H9 (cell line): ENCODE data around the gene BET1L. TPM values are rescaled to one million over a fixed set of nuclear protein-coding genes. Genes with fewer than 3 reads are reported as not detected.

Experiments used
- DNase-seq: peaks from one replicate; pipeline ENCODE4 v3.0.0-alpha.2; 2017
- H2AFZ ChIP-seq: one replicate; pipeline ENCODE4 v1.6.1; 2013; ENCODE audit warnings: mild to moderate bottlenecking, low read length, control low read depth, moderate library complexity
- H2AK5ac ChIP-seq: 2 replicates; pipeline ENCODE4 v1.6.1; 2013; ENCODE audit warnings: low read length, control low read depth, mixed read lengths; ENCODE audit not compliant: insufficient read length
- H2BK120ac ChIP-seq: one replicate; pipeline ENCODE4 v1.6.1; 2013; ENCODE audit warnings: low read depth, mild to moderate bottlenecking, low read length, control low read depth, inconsistent platforms; ENCODE audit not compliant: poor library complexity, severe bottlenecking
- H2BK12ac ChIP-seq: 2 replicates; pipeline ENCODE4 v1.6.1; 2013; ENCODE audit warnings: low read length, control low read depth, mixed read lengths, low read depth; ENCODE audit not compliant: insufficient read length
- H2BK15ac ChIP-seq: 2 replicates; pipeline ENCODE4 v1.6.1; 2013; ENCODE audit warnings: low read depth, low read length, control low read depth
- H2BK20ac ChIP-seq: one replicate; pipeline ENCODE4 v1.6.1; 2013; ENCODE audit warnings: low read depth, mild to moderate bottlenecking, low read length, control low read depth, inconsistent platforms; ENCODE audit not compliant: poor library complexity, severe bottlenecking
- H2BK5ac ChIP-seq: 2 replicates; pipeline ENCODE4 v1.6.1; 2013; ENCODE audit warnings: low read length, control low read depth, mixed read lengths; ENCODE audit not compliant: insufficient read length
- H3K14ac ChIP-seq: 2 replicates; pipeline ENCODE4 v1.6.1; 2013; ENCODE audit warnings: low read length, control low read depth; ENCODE audit not compliant: insufficient read depth
- H3K18ac ChIP-seq: 2 replicates; pipeline ENCODE4 v1.6.1; 2013; ENCODE audit warnings: low read depth, mild to moderate bottlenecking, mixed read lengths, low read length, control low read depth; ENCODE audit not compliant: insufficient read length
- H3K23ac ChIP-seq: 2 replicates; pipeline ENCODE4 v1.6.1; 2013; ENCODE audit warnings: low read length, control low read depth, mixed read lengths, low read depth; ENCODE audit not compliant: insufficient read length
- H3K23me2 ChIP-seq: 2 replicates; pipeline ENCODE4 v1.6.1; 2013; ENCODE audit warnings: low read depth, mild to moderate bottlenecking, mixed read lengths, low read length, control low read depth; ENCODE audit not compliant: insufficient read length, poor library complexity, severe bottlenecking
- H3K27ac ChIP-seq: 2 replicates; pipeline ENCODE4 v1.5.1; 2013; ENCODE audit warnings: low read length, control low read depth, mixed read lengths, low read depth; ENCODE audit not compliant: insufficient read length
- H3K27me3 ChIP-seq: 2 replicates; pipeline ENCODE4 v1.6.1; 2013; ENCODE audit warnings: low read length, control low read depth, inconsistent platforms; ENCODE audit not compliant: insufficient read depth
- H3K4ac ChIP-seq: 2 replicates; pipeline ENCODE4 v1.6.1; 2013; ENCODE audit warnings: low read depth, mild to moderate bottlenecking, control low read depth, inconsistent platforms, low read length, moderate library complexity
- H3K4me1 ChIP-seq: 2 replicates; pipeline ENCODE4 v1.6.1; 2013; ENCODE audit warnings: low read length, control low read depth, inconsistent platforms; ENCODE audit not compliant: insufficient read depth
- H3K4me2 ChIP-seq: 2 replicates; pipeline ENCODE4 v1.6.1; 2013; ENCODE audit warnings: low read length, control low read depth, mixed read lengths; ENCODE audit not compliant: insufficient read length, insufficient read depth
- H3K56ac ChIP-seq: 2 replicates; pipeline ENCODE4 v1.6.1; 2013; ENCODE audit warnings: low read depth, mild to moderate bottlenecking, mixed read lengths, low read length, control low read depth; ENCODE audit not compliant: insufficient read length
- H3K79me1 ChIP-seq: 2 replicates; pipeline ENCODE4 v1.6.1; 2013; ENCODE audit warnings: low read depth, mild to moderate bottlenecking, moderate library complexity, low read length, control low read depth, inconsistent platforms; ENCODE audit not compliant: insufficient read depth, poor library complexity, severe bottlenecking
- H3K79me2 ChIP-seq: 2 replicates; pipeline ENCODE4 v1.6.1; 2013; ENCODE audit warnings: low read length, control low read depth, inconsistent platforms; ENCODE audit not compliant: insufficient read depth
- H3K9ac ChIP-seq: 2 replicates; pipeline ENCODE4 v1.6.1; 2013; ENCODE audit warnings: low read length, control low read depth, mixed read lengths; ENCODE audit not compliant: insufficient read length; ENCODE audit errors: extremely low read depth
- H3K9me3 ChIP-seq: one replicate; pipeline ENCODE4 v1.6.1; 2013; ENCODE audit warnings: low read depth, low read length, inconsistent platforms; ENCODE audit not compliant: control insufficient read depth
- H3T11ph ChIP-seq: one replicate; pipeline ENCODE4 v1.6.1; 2013; ENCODE audit warnings: mild to moderate bottlenecking, low read length, control low read depth, inconsistent platforms
- H4K20me1 ChIP-seq: one replicate; pipeline ENCODE4 v1.6.1; 2013; ENCODE audit not compliant: control insufficient read depth, insufficient read length, insufficient read depth
- H4K5ac ChIP-seq: 2 replicates; pipeline ENCODE4 v1.6.1; 2013; ENCODE audit warnings: low read depth, mild to moderate bottlenecking, mixed read lengths, low read length, control low read depth; ENCODE audit not compliant: insufficient read length
- H4K8ac ChIP-seq: replicated peaks from 2 replicates; pipeline ENCODE4 v1.6.1; 2013; ENCODE audit warnings: low read length, control low read depth, mixed read lengths, low read depth; ENCODE audit not compliant: insufficient read length
- H4K91ac ChIP-seq: 2 replicates; pipeline ENCODE4 v1.6.1; 2013; ENCODE audit warnings: low read depth, mild to moderate bottlenecking, moderate library complexity, mixed read lengths, low read length, control low read depth; ENCODE audit not compliant: insufficient read length
- H3K27ac Mint-ChIP-seq, 3 experiments: 2 replicates in 2 of 3; 3 replicates in 1 of 3; pipeline ENCODE4 v1.8.0; 2020 to 2021; ENCODE audit warnings: mixed read lengths in 3 of 3, mild to moderate bottlenecking in 1 of 3, moderate library complexity in 1 of 3
- H3K27me3 Mint-ChIP-seq: 2 replicates; pipeline ENCODE4 v1.8.0; 2021; ENCODE audit warnings: low read depth, mild to moderate bottlenecking, moderate library complexity, mixed read lengths
- H3K36me3 Mint-ChIP-seq, 3 experiments: 2 replicates in 2 of 3; 3 replicates in 1 of 3; pipeline ENCODE4 v1.8.0; 2020 to 2021; ENCODE audit warnings: low read depth in 3 of 3, mixed read lengths in 3 of 3; ENCODE audit not compliant: insufficient read depth in 1 of 3
- H3K4me1 Mint-ChIP-seq, 2 experiments: 2 replicates each; pipeline ENCODE4 v1.8.0; 2020; ENCODE audit warnings: mixed read lengths in 2 of 2
- H3K4me3 Mint-ChIP-seq, 2 experiments: 2 replicates in 1 of 2; 3 replicates in 1 of 2; pipeline ENCODE4 v1.8.0; 2020 to 2021; ENCODE audit warnings: mild to moderate bottlenecking in 2 of 2, mixed read lengths in 2 of 2, moderate library complexity in 1 of 2
- H3K9me3 Mint-ChIP-seq, 2 experiments: 2 replicates in 1 of 2; 3 replicates in 1 of 2; pipeline ENCODE4 v1.8.0; 2020; ENCODE audit warnings: mild to moderate bottlenecking in 2 of 2, mixed read lengths in 2 of 2, moderate library complexity in 1 of 2
- WGBS: extraction: QIAGEN DNeasy Blood & Tissue Kit; methylation state at CpG from one replicate; pipeline ENCODE4 v1.1.7; 2013; ENCODE audit warnings: missing lambda C conversion rate, low lambda C conversion rate, mixed read lengths; ENCODE audit not compliant: insufficient read length; ENCODE audit errors: extremely low coverage; 5-methylcytosine and 5-hydroxymethylcytosine counted together
- total RNA-seq: library from RNA; stranded (reverse); gene quantifications from 2 replicates; pipeline ENCODE4 v1.2.1, GENCODE V29; 2021
- TF ChIP-seq, protein P1 (sequence below): fragments of 200-600 bp; sonication (generic); conservative IDR thresholded peaks from 3 replicates; pipeline ENCODE4 v1.8.0; 2021; ENCODE audit warnings: antibody characterized with exemption, mild to moderate bottlenecking

BET1L gene
- total RNA-seq, 1 experiment from 2014 or later = 49.4 TPM

DNA sequence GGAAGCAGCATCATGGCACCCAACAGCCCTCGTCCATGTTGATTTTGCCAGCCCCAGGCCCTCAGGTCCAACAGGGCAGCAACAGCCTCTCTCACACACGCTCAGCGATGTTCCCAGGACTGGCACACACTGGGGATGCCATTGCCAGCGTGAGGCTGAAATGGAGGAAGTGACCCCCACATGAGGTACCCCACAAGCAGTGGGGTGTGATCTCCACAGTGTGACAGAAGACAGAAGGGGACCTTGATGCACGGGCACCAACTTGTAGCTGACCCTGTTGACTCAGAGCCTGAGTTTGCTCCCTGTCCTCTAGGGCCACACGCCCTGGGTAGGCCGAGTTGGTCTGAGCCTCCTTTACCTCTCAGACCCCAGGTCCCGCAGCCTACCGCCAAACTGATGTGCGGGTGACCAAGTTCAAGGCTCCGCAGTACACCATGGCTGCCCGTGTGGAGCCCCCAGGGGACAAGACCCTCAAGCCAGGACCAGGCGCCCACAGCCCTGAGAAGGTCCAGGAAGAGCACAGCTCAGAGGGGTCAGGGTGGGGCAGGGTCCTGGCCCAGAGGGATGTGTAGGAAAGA lies 8.1 kb downstream of the BET1L start:
- no peak for DNase-seq
- Mint-ChIP-seq H3K4me1 (no peaks in the 10 kb centered on the region), H3K4me3 (no peak overlapping the region)

More for the DNA sequence above, 8.1 kb downstream of the BET1L start:
- Histone ChIP-seq H2BK20ac (no peak overlapping the region), H2BK12ac (no peak overlapping the region), H3K23ac (no peak overlapping the region), H3K4me1 (no peaks in the 10 kb centered on the region), H3K79me1 (no peaks in the 10 kb centered on the region), H3K4me2 (no peak overlapping the region), H3K27me3 (no peaks in the 10 kb centered on the region), H3T11ph (no peak overlapping the region), H3K4ac (no peak overlapping the region), H3K9ac (no peak overlapping the region), H4K8ac (no peak overlapping the region), H3K23me2 (no peaks in the 10 kb centered on the region), H3K27ac (no peak overlapping the region), H2BK15ac (no peak overlapping the region), H2BK120ac (no peak overlapping the region), H3K14ac (no peak overlapping the region; the same call in 1 of the 2 replicates), H4K91ac (no peak overlapping the region), H3K56ac (no peak overlapping the region), H2AFZ (no peak overlapping the region), H3K9me3 (no peaks in the 10 kb centered on the region), H4K20me1 (no peaks in the 10 kb centered on the region), H2BK5ac (no peak overlapping the region), H2AK5ac (no peak overlapping the region), H4K5ac (no peak overlapping the region), H3K18ac (no peak overlapping the region), H3K79me2 (no peaks in the 10 kb centered on the region)
- Mint-ChIP-seq H3K27ac (no peak overlapping the region), H3K9me3 (peaks cover 0 to 6% of the 10 kb centered on the region in 2 experiments; a peak in 4 of 5 replicates), H3K36me3 (peaks cover 3 to 16% (median 13%) of the 10 kb centered on the region in 3 experiments; a peak in 6 of 7 replicates), H3K27me3 (peaks cover 1% of the 10 kb centered on the region)
- TF ChIP-seq, protein P1, sequence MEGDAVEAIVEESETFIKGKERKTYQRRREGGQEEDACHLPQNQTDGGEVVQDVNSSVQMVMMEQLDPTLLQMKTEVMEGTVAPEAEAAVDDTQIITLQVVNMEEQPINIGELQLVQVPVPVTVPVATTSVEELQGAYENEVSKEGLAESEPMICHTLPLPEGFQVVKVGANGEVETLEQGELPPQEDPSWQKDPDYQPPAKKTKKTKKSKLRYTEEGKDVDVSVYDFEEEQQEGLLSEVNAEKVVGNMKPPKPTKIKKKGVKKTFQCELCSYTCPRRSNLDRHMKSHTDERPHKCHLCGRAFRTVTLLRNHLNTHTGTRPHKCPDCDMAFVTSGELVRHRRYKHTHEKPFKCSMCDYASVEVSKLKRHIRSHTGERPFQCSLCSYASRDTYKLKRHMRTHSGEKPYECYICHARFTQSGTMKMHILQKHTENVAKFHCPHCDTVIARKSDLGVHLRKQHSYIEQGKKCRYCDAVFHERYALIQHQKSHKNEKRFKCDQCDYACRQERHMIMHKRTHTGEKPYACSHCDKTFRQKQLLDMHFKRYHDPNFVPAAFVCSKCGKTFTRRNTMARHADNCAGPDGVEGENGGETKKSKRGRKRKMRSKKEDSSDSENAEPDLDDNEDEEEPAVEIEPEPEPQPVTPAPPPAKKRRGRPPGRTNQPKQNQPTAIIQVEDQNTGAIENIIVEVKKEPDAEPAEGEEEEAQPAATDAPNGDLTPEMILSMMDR = no peak
- WGBS = no CpG with 5 or more reads among the region's 13 CpGs
